Measurements from ENCODE around the gene TBX10. TPM values are rescaled to one million over a fixed set of nuclear protein-coding genes. Genes with fewer than 3 reads are reported as not detected.

The TBX10 gene
- total and polyA plus RNA-seq, 2 donors (not counting 3 experiments of a cell fraction or from before 2014, with no cell fraction given): not detected

DNA sequence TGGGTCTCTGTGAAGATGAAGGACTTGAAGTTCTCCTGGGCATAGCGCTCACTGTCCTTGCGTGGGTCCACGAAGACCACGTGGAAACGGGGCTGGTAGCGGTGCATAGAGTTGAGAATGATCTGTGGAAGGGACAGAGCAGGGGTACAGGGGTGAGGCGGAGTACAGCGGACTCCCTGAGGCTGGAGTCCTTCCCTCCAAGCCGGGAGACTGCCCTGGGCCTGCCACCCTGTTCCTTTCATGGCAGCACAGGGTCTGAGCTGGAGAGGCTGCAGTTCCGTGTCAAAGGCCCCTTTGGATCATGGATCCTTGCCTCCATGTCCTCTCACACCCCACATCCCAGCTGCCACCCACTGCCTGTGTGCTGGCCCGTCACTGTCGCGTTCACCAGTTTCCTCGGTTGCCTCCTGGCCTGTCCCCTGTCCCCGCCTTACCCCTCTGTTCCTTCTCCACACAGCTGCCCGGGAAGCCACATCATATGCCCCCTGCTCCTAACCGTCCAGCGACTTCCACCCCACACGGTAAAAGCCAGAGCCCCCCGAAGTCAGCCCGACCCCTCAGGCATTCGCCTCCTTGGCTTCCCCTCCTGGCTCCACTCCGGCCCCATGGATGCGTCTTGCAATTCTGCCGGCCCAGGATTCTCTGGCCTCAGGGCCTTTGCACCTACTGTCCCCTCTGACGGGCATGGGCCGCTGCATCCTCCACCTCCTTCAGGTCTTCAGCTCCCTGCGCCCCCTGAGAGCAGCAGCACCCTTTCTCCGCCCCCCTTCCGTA is 6.4 kb downstream of the TBX10 start:
- Histone ChIP-seq H3K27me3 (ENCODE audit: control insufficient read depth in 2 of 2, insufficient read depth in 2 of 2, low read length in 2 of 2) (no peaks in the 10 kb centered on the region), H3K9me1 (replicated peaks; ENCODE audit: control insufficient read depth, extremely low read depth, insufficient read depth, low read length) (no peaks in the 10 kb centered on the region), H4K20me1 (replicated peaks; ENCODE audit: control insufficient read depth, extremely low read depth, insufficient read depth, low read length) (no peaks in the 10 kb centered on the region), H3K9ac (replicated peaks; ENCODE audit: extremely low read depth, insufficient read depth, low read length) (no peak overlapping the region), H2AFZ (ENCODE audit: low read depth, low read length) (no peak overlapping the region), H3K4me3 (replicated peaks in 1 of 3; ENCODE audit: insufficient read depth in 1 of 3, low read depth in 1 of 3, low read length in 3 of 3) (no peak overlapping the region), H3K4me2 (ENCODE audit: insufficient read depth, low read length) (no peak overlapping the region), H3K79me2 (ENCODE audit: control insufficient read depth, insufficient read depth, low read length) (no peaks in the 10 kb centered on the region), H3K4me1 (ENCODE audit: control insufficient read depth, extremely low read depth, insufficient read depth, low read length) (peaks cover 4% of the 10 kb centered on the region), H3K9me3 (replicated peaks; ENCODE audit: control insufficient read depth, insufficient read depth, low read length) (no peaks in the 10 kb centered on the region), H3K36me3 (ENCODE audit: control insufficient read depth in 2 of 2, extremely low read depth in 1 of 2, insufficient read depth in 2 of 2, low read length in 2 of 2) (no peaks in the 10 kb centered on the region), H3K27ac (ENCODE audit: insufficient read depth, low read depth, low read length) (no peak overlapping the region)
- ChIA-PET POLR2A (no interaction called here), CTCF (no interaction called here)
- FAIRE-seq (no peak), DNase-seq (ENCODE audit: low read depth, low spot score) (no peak)
- dilution Hi-C loops (cut with MboI; ENCODE audit: extremely low pct_ligation_motif_present, low sequenced_read_pairs): no loop called here
- TF ChIP-seq MAX (IDR thresholded peaks at IDR 0.05; ENCODE audit: insufficient read depth, insufficient read length) (no peak), FOS (IDR thresholded peaks at IDR 0.05; ENCODE audit: borderline replicate concordance, insufficient read depth, low read length) (no peak), POLR2A (IDR thresholded peaks at IDR 0.05; ENCODE audit: low read depth, low read length) (no peak), CTCF (IDR thresholded peaks at IDR 0.05; ENCODE audit: extremely low read depth in 1 of 2, insufficient read depth in 1 of 2, low read depth in 1 of 2, low read length in 2 of 2) (no peak), JUN (IDR thresholded peaks at IDR 0.05; ENCODE audit: borderline replicate concordance, insufficient read depth, insufficient read length, low read depth) (no peak), EZH2 (IDR thresholded peaks at IDR 0.05; ENCODE audit: borderline replicate concordance, low read depth, low read length, severe bottlenecking) (no peak), GATA2 (IDR thresholded peaks at IDR 0.05; ENCODE audit: insufficient read depth, insufficient read length, low read depth, low read length) (no peak), MYC (IDR thresholded peaks at IDR 0.05; ENCODE audit: low read depth, low read length) (no peak), POLR2AphosphoS5 (IDR thresholded peaks at IDR 0.05; ENCODE audit: insufficient read depth, low read depth, low read length) (no peak)
- intact Hi-C loops (cut with micrococcal nuclease): no loop called here
- BruUV-seq (replicated peaks): no TSS peak
